Esophagus muscularis mucosa (tissue), 4 donors: ENCODE measurements around the gene PTS. TPM values are rescaled to one million over a fixed set of nuclear protein-coding genes. Genes with fewer than 3 reads are reported as not detected.

ENCODE experiments used
- DNase-seq: peaks from one replicate; pipeline ENCODE4 v3.0.0-alpha.2; 2017; ENCODE audit errors: extremely low spot score
- H3K27ac ChIP-seq, 4 donors: fragments of 200-600 bp; sonication (generic); replicated peaks in 1 of 4; 1 replicate in 3 of 4; 2 replicates in 1 of 4; pipeline ENCODE4 v1.5.1; 2016 to 2019; ENCODE audit warnings: mild to moderate bottlenecking in 1 of 4
- H3K27me3 ChIP-seq, 4 donors: fragments of 200-600 bp; sonication (generic); one replicate each; pipeline versions ENCODE4 v1.5.1 to v1.6.0; 2016 to 2019
- H3K36me3 ChIP-seq, 4 donors: fragments of 200-600 bp; sonication (generic); one replicate each; pipeline ENCODE4 v1.5.1; 2016 to 2019
- H3K4me1 ChIP-seq, 4 donors: fragments of 200-600 bp; sonication (generic); one replicate each; pipeline ENCODE4 v1.5.1; 2016 to 2019
- H3K4me3 ChIP-seq, 4 donors: fragments of 200-600 bp; sonication (generic); 1 replicate in 2 of 4; 2 replicates in 2 of 4; pipeline ENCODE4 v1.5.1; 2016 to 2019; ENCODE audit warnings: mild to moderate bottlenecking in 4 of 4, moderate library complexity in 1 of 4
- H3K9me3 ChIP-seq, 4 donors: fragments of 200-600 bp; sonication (generic); 1 replicate in 3 of 4; 2 replicates in 1 of 4; pipeline ENCODE4 v1.5.1; 2016 to 2019
- CTCF ChIP-seq, 3 experiments: fragments of 200-600 bp in 2 of 3; fragments of 450-650 bp in 1 of 3; sonication (generic) in 2 of 3; IDR thresholded peaks; one replicate each; pipeline ENCODE4 v1.5.1; 2017 to 2019; ENCODE audit warnings: antibody characterized with exemption in 3 of 3, mild to moderate bottlenecking in 2 of 3, moderate library complexity in 1 of 3
- EP300 ChIP-seq: sonication (generic); formaldehyde crosslinking; IDR thresholded peaks from one replicate; pipeline ENCODE4 v1.6.1; 2017; ENCODE audit warnings: antibody characterized with exemption
- POLR2A ChIP-seq: fragments of 450-650 bp; IDR thresholded peaks from one replicate; pipeline ENCODE4 v1.6.1; 2017; ENCODE audit warnings: antibody characterized with exemption, moderate library complexity, mild to moderate bottlenecking, low read depth
- POLR2AphosphoS5 ChIP-seq, 2 donors: sonication (generic); formaldehyde crosslinking; IDR thresholded peaks; one replicate each; pipeline ENCODE4 v1.6.1; 2017; ENCODE audit warnings: antibody characterized with exemption in 2 of 2
- WGBS: methylation state at CpG from one replicate; pipeline ENCODE4 v1.1.5; 2018; 5-methylcytosine and 5-hydroxymethylcytosine counted together
- intact Hi-C: fragments of 100-400 bp; cut with DNase I; formaldehyde crosslinking; loops from one replicate; pipeline ENCODE4 v1.15.1; 2023
- total RNA-seq, 4 donors: library from RNA; depleted of rRNA; stranded (reverse); fragments of >200 nt; gene quantifications; one replicate each; pipeline versions ENCODE4 v1.1.0 to v1.2.1, GENCODE V29; 2016

The PTS gene
- total RNA-seq, 4 donors from 2014 or later: 22.2 to 45.3 (median 28.5) TPM

- H3K4me3 ChIP-seq: peak overlapping the region; percentile 74 to 97 (median 76)
- H3K36me3 ChIP-seq: peaks cover 12 to 38% (median 32%) of the 10 kb centered on the region in 4 donors
- intact Hi-C loops: no loop called here
- peak overlapping the region; percentile 93 to 97 (median 94) for H3K27ac ChIP-seq
- DNase-seq: no peak
- no peak for TF ChIP-seq POLR2AphosphoS5 (IDR thresholded peaks at IDR 0.05)
- no peak for TF ChIP-seq EP300
- TF ChIP-seq CTCF (IDR thresholded peaks at IDR 0.05): peak in 1 of 3 experiments; percentile 2
- no peak for TF ChIP-seq POLR2A
- no peaks in the 10 kb centered on the region for H3K9me3 ChIP-seq
- WGBS: 6% methylated on average over 16 of the region's 16 CpGs
- H3K4me1 ChIP-seq: peaks cover 10 to 24% (median 22%) of the 10 kb centered on the region in 4 donors
- no peaks in the 10 kb centered on the region for H3K27me3 ChIP-seq
These were observed 688 bp downstream of the PTS start for GRCh38 chr11:112226831-112227401.

DNA sequence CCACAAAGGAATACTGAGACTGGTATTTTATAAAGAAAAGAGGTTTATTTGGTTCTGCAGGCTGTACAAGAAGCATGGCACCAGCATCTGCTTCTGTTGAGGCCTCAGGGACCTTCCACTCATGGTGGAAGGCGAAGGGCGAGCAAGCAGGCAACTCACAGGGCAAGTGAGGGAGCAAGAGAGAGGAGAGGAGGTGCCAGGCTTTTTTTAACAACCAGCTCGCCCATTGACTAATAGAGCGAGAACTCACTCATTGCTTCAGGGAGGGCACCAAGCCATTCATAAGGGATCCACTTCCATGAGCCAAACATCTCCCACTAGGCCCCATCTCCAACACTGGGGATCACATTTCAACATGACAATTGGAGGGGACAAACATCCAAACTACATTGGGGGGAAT, 1.2 kb downstream of the PTS start:
- Histone ChIP-seq H3K36me3 (peaks cover 14 to 38% (median 35%) of the 10 kb centered on the region in 4 donors), H3K9me3 (no peaks in the 10 kb centered on the region), H3K27me3 (no peaks in the 10 kb centered on the region), H3K4me3 (peak overlapping the region; percentile 74 to 97 (median 76)), H3K4me1 (peaks cover 10 to 20% (median 19%) of the 10 kb centered on the region in 4 donors), H3K27ac (peak overlapping the region; percentile 93 to 97 (median 94))
- 66% methylated on average over 4 of the region's 4 CpGs for WGBS
- intact Hi-C loops: no loop called here
- no peak for DNase-seq
- TF ChIP-seq EP300 (no peak), POLR2A (no peak), CTCF (IDR thresholded peaks at IDR 0.05) (no peak), POLR2AphosphoS5 (IDR thresholded peaks at IDR 0.05) (no peak)

DNA sequence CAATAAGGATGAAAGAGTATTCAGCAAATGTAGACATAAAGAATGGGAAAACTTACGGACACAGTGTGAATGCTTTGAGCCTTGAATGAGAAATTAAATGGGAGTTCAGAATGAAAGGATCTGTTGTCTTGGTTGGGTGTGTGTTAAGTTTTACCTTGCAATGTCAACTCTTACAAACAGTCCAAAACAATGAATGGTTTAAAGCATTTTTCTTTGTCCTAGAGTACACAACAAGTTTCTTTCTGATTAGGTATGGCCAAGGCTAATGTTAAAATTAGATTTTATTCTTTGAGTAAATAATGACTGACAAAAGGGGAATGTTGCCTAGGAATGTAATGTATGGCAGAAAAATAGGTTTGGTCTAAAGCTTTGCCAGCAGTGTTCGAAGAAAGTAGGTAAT, 2.5 kb downstream of the PTS start:
- H3K27me3 ChIP-seq: no peaks in the 10 kb centered on the region
- peaks cover 10 to 20% (median 17%) of the 10 kb centered on the region in 4 donors for H3K4me1 ChIP-seq
- no peak overlapping the region for H3K27ac ChIP-seq
- no peak for DNase-seq
- no peaks in the 10 kb centered on the region for H3K9me3 ChIP-seq
- intact Hi-C loops: no loop called here
- peaks cover 14 to 47% (median 37%) of the 10 kb centered on the region in 4 donors for H3K36me3 ChIP-seq
- H3K4me3 ChIP-seq: no peak overlapping the region
- TF ChIP-seq POLR2AphosphoS5 (IDR thresholded peaks at IDR 0.05) (no peak), POLR2A (no peak), EP300 (no peak), CTCF (IDR thresholded peaks at IDR 0.05) (no peak)
- 95% methylated on average over 2 of the region's 2 CpGs for WGBS

- Histone ChIP-seq H3K36me3 (peaks cover 14 to 48% (median 39%) of the 10 kb centered on the region in 4 donors), H3K27ac (no peak overlapping the region), H3K27me3 (no peaks in the 10 kb centered on the region), H3K4me3 (no peak overlapping the region), H3K9me3 (no peaks in the 10 kb centered on the region), H3K4me1 (peaks cover 10 to 20% (median 17%) of the 10 kb centered on the region in 4 donors)
- intact Hi-C loops: no loop called here
- no peak for TF ChIP-seq POLR2AphosphoS5 (IDR thresholded peaks at IDR 0.05)
- no peak for TF ChIP-seq EP300
- no peak for TF ChIP-seq CTCF (IDR thresholded peaks at IDR 0.05)
- TF ChIP-seq POLR2A: no peak
- DNase-seq: no peak
- 93% methylated on average over 7 of the region's 7 CpGs for WGBS
These were observed 2.9 kb downstream of the PTS start for GRCh38 chr11:112229159-112229558.
